Suprapubic skin (tissue), 4 donors: Measurements from ENCODE around the gene CDH15.

Experiments used
- CTCF ChIP-seq, 2 donors: fragments of 200-600 bp in 1 of 2; fragments of 450-650 bp in 1 of 2; sonication (generic) in 1 of 2; IDR thresholded peaks; one replicate each; pipeline ENCODE4 v1.5.1; 2016 to 2019; ENCODE audit warnings: antibody characterized with exemption in 2 of 2, mild to moderate bottlenecking in 1 of 2, moderate library complexity in 1 of 2
- EP300 ChIP-seq: sonication (generic); formaldehyde crosslinking; IDR thresholded peaks from one replicate; pipeline ENCODE4 v1.6.1; 2017; ENCODE audit warnings: antibody characterized with exemption
- POLR2A ChIP-seq, 2 donors: fragments of 450-650 bp; IDR thresholded peaks; one replicate each; pipeline ENCODE4 v1.6.1; 2017; ENCODE audit warnings: antibody characterized with exemption in 2 of 2, mild to moderate bottlenecking in 2 of 2, moderate library complexity in 2 of 2
- POLR2AphosphoS5 ChIP-seq, 3 donors: sonication (generic); formaldehyde crosslinking; IDR thresholded peaks; one replicate each; pipeline ENCODE4 v1.6.1; 2017; ENCODE audit warnings: antibody characterized with exemption in 3 of 3

GRCh38 chr16:89242795-89243200, 71.2 kb downstream of the CDH15 start:
- no peak for TF ChIP-seq CTCF (IDR thresholded peaks at IDR 0.05)
- no peak for TF ChIP-seq POLR2A (IDR thresholded peaks at IDR 0.05)
- TF ChIP-seq POLR2AphosphoS5 (IDR thresholded peaks at IDR 0.05) = no peak
- TF ChIP-seq EP300 = no peak
